B cell (primary cell): ENCODE measurements around the gene KRTAP5-1. TPM values are rescaled to one million over a fixed set of nuclear protein-coding genes. Genes with fewer than 3 reads are reported as not detected.
"Not testable (repeated sequence)": the region's sequence is repeated elsewhere in the genome, so short reads cannot be mapped to it uniquely, and the experiment has no call there.

Experiments used
- ATAC-seq: fragments of 200-7000 bp; cut with Tn5 transposase; one replicate; pipeline ENCODE4 v1.10.0; 2021; ENCODE audit warnings: low read depth, mild to moderate bottlenecking, moderate number of reproducible peaks, moderate library complexity
- CTCF ChIA-PET: fragments of 350-600 bp; sonication (Branson Sonifier 250); formaldehyde crosslinking; loops from one replicate; lab custom pipeline; 2021; ENCODE audit warnings: antibody characterized with exemption, inconsistent platforms; lab: Charles Lee
- POLR2A ChIA-PET: fragments of 350-600 bp; sonication (Branson Sonifier 250); formaldehyde crosslinking; loops from one replicate; lab custom pipeline; 2021; ENCODE audit warnings: antibody characterized with exemption; lab: Charles Lee
- DNase-seq: peaks from one replicate; pipeline ENCODE4 v3.0.0; 2013
- H2AFZ ChIP-seq: 2 replicates; pipeline ENCODE4 v1.6.1; 2012; ENCODE audit warnings: mild to moderate bottlenecking, low read depth, low read length; ENCODE audit not compliant: insufficient read depth, poor library complexity, severe bottlenecking
- H3K27ac ChIP-seq, 2 donors: 1 replicate in 1 of 2; 2 replicates in 1 of 2; pipeline ENCODE4 v1.5.1; 2012 to 2013; ENCODE audit warnings: low read length in 2 of 2, mild to moderate bottlenecking in 2 of 2, moderate library complexity in 1 of 2
- H3K27me3 ChIP-seq, 4 experiments: fragments of 200-600 bp in 1 of 4; sonication (generic) in 1 of 4; replicated peaks in 1 of 4; 1 replicate in 2 of 4; 2 replicates in 2 of 4; pipeline versions ENCODE4 v1.6.1 to v1.7.0; 2013 to 2016; ENCODE audit warnings: low read length in 3 of 4, mild to moderate bottlenecking in 2 of 4, mixed read lengths in 1 of 4, moderate library complexity in 1 of 4; ENCODE audit not compliant: insufficient read depth in 4 of 4, control insufficient read depth in 3 of 4; ENCODE audit errors: control extremely low read depth in 1 of 4
- H3K36me3 ChIP-seq, 2 experiments: replicated peaks in 1 of 2; 1 replicate in 1 of 2; 2 replicates in 1 of 2; pipeline versions ENCODE4 v1.6.1 to v1.7.1; 2013; ENCODE audit warnings: low read length in 1 of 2; ENCODE audit not compliant: insufficient read depth in 2 of 2, control insufficient read depth in 1 of 2; ENCODE audit errors: control extremely low read depth in 1 of 2, extremely low read depth in 1 of 2
- H3K4me1 ChIP-seq, 2 donors: fragments of 200-600 bp in 1 of 2; sonication (generic) in 1 of 2; 1 replicate in 1 of 2; 2 replicates in 1 of 2; pipeline versions ENCODE4 v1.5.1 to v1.6.1; 2013 to 2017; ENCODE audit warnings: low read length in 2 of 2; ENCODE audit not compliant: control insufficient read depth in 2 of 2, insufficient read depth in 2 of 2
- H3K4me2 ChIP-seq: replicated peaks from 2 replicates; pipeline ENCODE3; 2012; ENCODE audit warnings: mild to moderate bottlenecking, low read depth, low read length; ENCODE audit not compliant: poor library complexity, severe bottlenecking
- H3K4me3 ChIP-seq, 5 experiments: fragments of 200-600 bp in 1 of 5; sonication (generic) in 1 of 5; 1 replicate in 3 of 5; 2 replicates in 2 of 5; pipeline versions ENCODE4 v1.5.1 to v1.7.0; 2011 to 2016; ENCODE audit warnings: low read length in 4 of 5, mild to moderate bottlenecking in 4 of 5, low read depth in 2 of 5, control low read depth in 1 of 5, moderate library complexity in 1 of 5; ENCODE audit not compliant: insufficient read depth in 1 of 5; ENCODE audit errors: control extremely low read depth in 1 of 5, extremely low read depth in 1 of 5
- H3K79me2 ChIP-seq: fragments of 200-600 bp; sonication (generic); one replicate; pipeline ENCODE4 v1.6.0; 2016; ENCODE audit warnings: low read length; ENCODE audit not compliant: control insufficient read depth, insufficient read depth
- H3K9ac ChIP-seq: fragments of 200-600 bp; sonication (generic); 2 replicates; pipeline ENCODE4 v1.6.1; 2017; ENCODE audit warnings: mild to moderate bottlenecking, low read length, moderate library complexity
- H3K9me3 ChIP-seq, 3 donors: one replicate each; pipeline versions ENCODE4 v1.6.1 to v1.7.1; 2013; ENCODE audit warnings: low read length in 2 of 3; ENCODE audit not compliant: control insufficient read depth in 2 of 3, insufficient read depth in 1 of 3; ENCODE audit errors: control extremely low read depth in 1 of 3
- H4K20me1 ChIP-seq: 2 replicates; pipeline ENCODE4 v1.6.0; 2012; ENCODE audit warnings: mild to moderate bottlenecking, low read length; ENCODE audit not compliant: insufficient read depth, control insufficient read depth, poor library complexity, severe bottlenecking
- H3K27ac Mint-ChIP-seq: one replicate; pipeline ENCODE4 v1.8.0; 2021; ENCODE audit warnings: mixed read lengths
- H3K27me3 Mint-ChIP-seq: one replicate; pipeline ENCODE4 v1.8.0; 2021; ENCODE audit warnings: mixed read lengths
- H3K4me1 Mint-ChIP-seq: one replicate; pipeline ENCODE4 v1.8.0; 2021; ENCODE audit warnings: mixed read lengths
- H3K4me3 Mint-ChIP-seq: one replicate; pipeline ENCODE4 v1.8.0; 2021; ENCODE audit warnings: mixed read lengths
- H3K9me3 Mint-ChIP-seq: one replicate; pipeline ENCODE4 v1.8.0; 2022; ENCODE audit warnings: mixed read lengths; ENCODE audit not compliant: insufficient read depth
- WGBS: methylation state at CpG from one replicate; pipeline ENCODE4 v1.1.5; 2013; ENCODE audit warnings: missing lambda C conversion rate; ENCODE audit not compliant: insufficient coverage; 5-methylcytosine and 5-hydroxymethylcytosine counted together
- intact Hi-C: fragments of 100-400 bp; cut with micrococcal nuclease; formaldehyde crosslinking; loops from one replicate; pipeline ENCODE4 v1.10.0; 2022
- polyA plus RNA-seq: library from polyadenylated mRNA; depleted of rRNA; stranded (reverse); fragments of >200 nt; gene quantifications from 2 replicates; pipeline ENCODE4 v1.2.3, GENCODE V29; 2012
- total RNA-seq, 2 donors: library from RNA; stranded (reverse); fragments of 120-200 nt in 1 of 2; gene quantifications; 1 replicate in 1 of 2; 2 replicates in 1 of 2; pipeline versions ENCODE4 v1.2.3 to v1.2.4, GENCODE V29; 2013 to 2022

The KRTAP5-1 gene
- total and polyA plus RNA-seq, 2 donors (not counting 1 experiment from before 2014, with no cell fraction given): not detected

- H3K27ac ChIP-seq, H3K4me1 Mint-ChIP-seq, H4K20me1 ChIP-seq, DNase-seq, H3K4me2 ChIP-seq, H3K36me3 ChIP-seq, H3K79me2 ChIP-seq, POLR2A ChIA-PET, H2AFZ ChIP-seq, H3K9me3 Mint-ChIP-seq, H3K9me3 ChIP-seq, H3K4me3 ChIP-seq, intact Hi-C loops, ATAC-seq, CTCF ChIA-PET, H3K27me3 ChIP-seq, H3K4me3 Mint-ChIP-seq, H3K27ac Mint-ChIP-seq, H3K9ac ChIP-seq: not testable (repeated sequence)
- H3K27me3 Mint-ChIP-seq: peaks cover 15% of the 10 kb centered on the region
- 75% methylated on average over 18 of the region's 18 CpGs for WGBS
- peaks cover 0 to 15% of the 10 kb centered on the region in 2 donors for H3K4me1 ChIP-seq
Observed at GRCh38 chr11:1607156-1607845, 22.2 kb upstream of the KRTAP5-1 start.

DNA sequence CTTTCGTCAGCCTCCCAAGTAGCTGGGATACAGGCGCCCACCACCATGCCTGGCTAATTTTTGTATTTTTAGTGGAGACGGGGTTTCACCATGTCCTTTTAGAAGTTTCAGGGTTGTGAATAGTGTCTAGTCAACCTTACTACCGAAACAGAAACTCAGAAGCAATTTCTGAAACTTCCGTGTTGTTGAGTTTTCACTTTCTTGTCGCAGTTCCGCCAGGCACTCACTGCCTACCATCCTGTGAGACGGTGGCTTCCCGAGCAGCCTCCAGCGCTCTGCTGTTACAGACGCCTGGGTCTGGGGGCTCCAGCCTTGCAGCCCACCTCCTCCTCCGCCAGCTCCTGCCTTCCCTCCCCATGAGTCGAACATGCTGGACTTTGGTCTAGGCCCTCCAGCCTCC lies 20.8 kb upstream of the KRTAP5-1 start:
- Mint-ChIP-seq H3K27ac (peak overlapping the region; percentile 87), H3K4me3 (peak overlapping the region; percentile 75), H3K27me3 (peaks cover 21% of the 10 kb centered on the region), H3K4me1 (peaks cover 15% of the 10 kb centered on the region)
- CTCF ChIA-PET: interaction anchor here (1.3 to 1.4 kb wide), 2 partner anchors 11 to 31 kb away, joined by 6 to 8 read pairs; no protein-coding TSS in a partner anchor
- peak; percentile 86 for ATAC-seq
- Histone ChIP-seq H2AFZ (peak overlapping the region; percentile 78), H3K27ac (peak overlapping the region; percentile 53 to 59), H3K9ac (peak overlapping the region; percentile 43), H3K4me1 (peaks cover 0 to 15% of the 10 kb centered on the region in 2 donors), H3K4me3 (peak overlapping the region in 1 of 5 experiments; percentile 14), H3K4me2 (peak overlapping the region; percentile 52)
- intact Hi-C loops, H3K36me3 ChIP-seq, H3K27me3 ChIP-seq, H3K79me2 ChIP-seq, H3K9me3 ChIP-seq, H4K20me1 ChIP-seq, POLR2A ChIA-PET, H3K9me3 Mint-ChIP-seq: not testable (repeated sequence)
- DNase-seq: peak; percentile 66
- WGBS: 70% methylated on average over 13 of the region's 13 CpGs
